HG02798 (cell line): ENCODE measurements around the gene GFOD2.

Source experiments
- ATAC-seq: cut with Tn5 transposase; IDR thresholded peaks from one replicate; pipeline ENCODE4 v1.9.1; 2021; ENCODE audit warnings: mild to moderate bottlenecking; ENCODE audit not compliant: unreplicated experiment, poor library complexity

Gene GFOD2

GRCh38 chr16:67733734-67734470 lies 14.8 kb upstream of the GFOD2 start:
- ATAC-seq, result no peak

GRCh38 chr16:67731753-67732095 lies 12.6 kb upstream of the GFOD2 start:
- no peak for ATAC-seq

DNA sequence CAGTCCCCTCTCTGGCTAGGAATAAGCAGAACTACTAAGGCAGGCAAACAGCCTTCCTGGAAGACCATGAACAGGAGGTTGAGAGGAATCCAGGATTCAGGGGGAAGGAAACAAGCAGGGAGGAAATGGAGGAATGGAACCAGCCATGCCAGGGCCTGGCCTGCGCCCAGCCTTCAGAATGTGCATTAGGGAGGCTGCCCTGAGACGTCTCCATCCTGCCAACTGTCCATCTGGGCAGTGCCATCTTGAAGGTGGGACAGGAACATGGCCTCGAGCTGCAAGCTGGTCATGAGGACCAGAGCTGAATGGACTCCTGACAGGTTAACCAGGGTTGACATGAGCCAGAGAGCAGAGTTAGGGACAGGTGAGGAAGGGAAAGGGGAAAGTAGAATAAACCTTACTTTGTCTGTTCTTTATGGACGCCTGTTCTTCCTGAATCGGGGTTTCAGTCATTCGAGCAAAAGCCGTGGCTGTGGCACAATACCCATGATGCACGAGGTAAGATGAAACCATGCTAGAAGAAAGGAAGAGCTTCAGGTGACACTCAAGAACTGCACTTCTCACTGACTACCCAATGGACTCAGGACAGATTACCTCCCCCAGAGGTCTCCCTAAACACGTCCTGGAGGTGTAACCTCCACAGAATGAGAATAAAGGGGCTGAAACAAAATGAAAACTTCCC lies 12.1 kb upstream of the GFOD2 start:
- no peak for ATAC-seq

GRCh38 chr16:67730326-67730725 lies 11.2 kb upstream of the GFOD2 start:
- ATAC-seq, result no peak

DNA sequence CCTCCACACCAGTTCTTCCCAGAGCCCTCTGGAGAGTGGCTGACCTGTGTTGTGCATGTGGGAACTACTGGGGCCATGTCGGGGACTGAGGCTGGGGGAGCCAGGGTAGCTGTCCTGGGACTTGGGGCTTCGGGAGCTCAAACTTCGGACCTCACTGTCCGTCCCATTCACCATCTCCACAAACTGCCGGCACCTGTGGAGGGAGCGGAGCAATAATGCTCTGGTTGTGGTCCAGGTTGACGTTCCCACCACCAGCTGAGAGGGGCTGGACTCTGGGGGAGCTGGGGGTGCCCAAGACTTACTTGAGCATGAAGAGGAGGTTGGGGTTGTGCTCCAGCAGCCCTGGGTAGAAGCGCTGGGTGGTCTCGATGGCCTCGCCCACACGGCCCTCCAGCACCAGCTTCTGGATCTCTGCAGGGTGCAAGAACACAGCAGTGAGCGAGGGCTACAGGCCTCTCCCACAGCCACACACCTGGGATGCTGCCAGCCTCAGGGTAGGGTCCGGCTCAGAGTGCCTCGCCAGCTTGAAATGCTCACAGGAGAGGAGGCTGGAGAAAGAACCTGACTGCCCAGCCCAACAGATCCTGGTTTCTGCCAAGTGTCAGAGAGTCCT lies 10.6 kb upstream of the GFOD2 start:
- ATAC-seq, result no peak

DNA sequence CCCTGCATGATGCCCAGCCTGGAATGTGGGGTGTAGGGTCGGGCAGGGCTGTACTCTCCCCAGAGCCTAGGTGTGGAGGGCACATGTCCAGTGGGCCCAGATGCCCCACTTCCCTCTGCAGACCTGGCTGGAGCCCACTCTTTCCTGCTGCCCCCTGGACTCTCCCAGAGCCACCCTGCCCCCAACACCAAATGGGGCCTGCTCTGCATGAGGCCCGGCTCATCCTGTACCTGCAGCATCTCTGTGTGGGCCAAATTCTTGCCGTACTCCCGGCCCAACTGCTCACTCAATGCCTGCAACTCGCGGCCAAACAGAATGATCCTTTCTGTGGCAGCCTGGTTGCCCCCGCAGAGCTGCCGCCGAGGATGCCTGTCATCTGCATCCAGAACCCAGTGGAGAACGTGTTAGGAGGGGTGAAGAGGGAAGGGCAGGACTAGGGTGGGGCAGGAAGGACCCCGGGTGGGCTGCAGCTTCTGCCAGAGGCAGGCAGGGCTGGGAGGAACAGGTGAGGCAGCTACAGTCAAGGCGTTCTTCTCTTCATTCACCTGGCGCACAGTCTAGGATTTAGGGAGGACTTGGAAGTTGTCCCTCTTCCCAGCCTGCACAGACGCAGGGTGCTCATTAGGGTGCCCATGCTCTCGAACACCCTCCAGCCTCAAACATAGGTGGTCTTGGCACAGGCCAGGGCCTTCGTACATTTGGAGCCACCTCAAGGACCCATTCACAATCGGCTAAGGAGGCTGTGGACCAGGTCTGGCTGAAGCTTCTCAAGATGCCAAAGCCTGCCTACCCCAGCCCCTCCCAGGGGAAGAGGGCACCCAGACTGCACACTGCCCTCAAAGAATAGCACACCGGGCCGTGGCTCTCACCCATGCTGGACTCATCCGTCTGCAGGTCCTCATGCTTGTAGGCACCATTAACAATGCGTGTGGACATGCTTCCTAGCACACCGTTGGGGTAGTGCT lies 8.7 kb upstream of the GFOD2 start:
- no peak for ATAC-seq

DNA sequence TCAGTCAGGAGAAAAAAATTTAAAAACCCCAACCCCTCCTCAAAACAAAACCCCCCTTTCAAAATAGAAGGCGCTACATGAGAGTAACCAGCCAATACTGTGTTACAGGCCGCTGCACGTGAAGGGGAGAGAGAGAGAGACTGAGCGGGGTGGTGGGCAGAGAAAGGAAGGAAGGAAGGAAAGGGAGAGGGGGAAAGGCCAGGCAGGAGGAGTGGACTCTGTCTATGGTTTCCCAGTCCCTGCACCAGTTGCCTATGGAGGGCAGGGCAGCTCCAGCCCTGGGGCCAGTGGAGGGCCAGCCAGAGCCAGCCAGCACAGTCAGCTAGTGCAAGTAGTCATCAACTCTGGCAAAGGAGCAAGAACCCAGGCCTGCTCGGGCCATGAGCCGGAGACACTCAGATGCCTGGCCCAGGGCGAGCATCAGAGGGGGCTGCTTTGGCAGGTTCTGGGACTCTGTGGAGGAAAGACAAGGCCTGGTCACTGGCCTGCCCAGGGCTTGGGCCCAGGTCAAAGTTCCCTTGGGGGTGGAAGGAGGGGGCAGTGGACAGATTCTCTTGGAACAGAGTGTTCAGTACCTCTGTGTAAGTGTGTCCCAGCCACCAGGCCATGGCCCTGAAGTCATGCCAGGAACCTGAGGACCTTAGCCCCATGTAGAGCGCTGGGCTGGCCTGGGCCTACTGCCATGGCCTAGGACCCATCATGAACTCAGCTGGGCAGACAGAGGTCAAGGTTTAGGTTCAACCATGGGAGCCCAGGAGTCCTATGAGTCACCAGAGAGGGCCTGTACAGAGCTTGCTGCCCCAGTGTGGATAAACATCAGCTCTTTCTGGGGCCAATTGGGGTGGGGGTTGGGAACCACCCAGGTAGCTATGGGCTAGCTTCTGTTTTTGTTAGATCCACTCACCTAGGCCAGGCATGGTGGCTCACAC lies 7.3 kb upstream of the GFOD2 start:
- no peak for ATAC-seq

DNA sequence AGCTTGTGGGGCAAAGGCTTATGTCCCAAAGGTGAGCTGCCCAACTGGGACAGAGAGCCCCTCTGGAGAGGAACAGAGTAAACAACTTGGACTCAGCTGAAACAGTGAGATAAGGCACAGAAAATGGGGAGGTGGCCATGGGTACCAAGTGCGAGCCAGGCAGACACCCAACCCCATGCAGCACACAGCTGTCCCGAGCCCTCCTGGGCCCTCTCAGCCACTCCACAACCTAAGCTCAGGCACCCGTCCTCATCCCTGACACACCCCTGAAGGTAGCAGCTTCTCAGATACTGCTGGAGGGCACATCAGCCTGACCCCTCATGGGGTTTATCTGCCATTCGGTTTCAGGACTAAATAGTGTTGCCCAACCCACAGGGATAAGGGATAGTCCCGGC lies 4.8 kb upstream of the GFOD2 start:
- no peak for ATAC-seq

GRCh38 chr16:67723151-67723910 lies 4.2 kb upstream of the GFOD2 start:
- no peak for ATAC-seq

GRCh38 chr16:67720236-67720635 lies 1.1 kb upstream of the GFOD2 start:
- no peak for ATAC-seq

GRCh38 chr16:67719778-67720144 lies 645 bp upstream of the GFOD2 start:
- peak; percentile 9 for ATAC-seq

GRCh38 chr16:67718668-67719047 lies 458 bp downstream of the GFOD2 start:
- ATAC-seq, result no peak

DNA sequence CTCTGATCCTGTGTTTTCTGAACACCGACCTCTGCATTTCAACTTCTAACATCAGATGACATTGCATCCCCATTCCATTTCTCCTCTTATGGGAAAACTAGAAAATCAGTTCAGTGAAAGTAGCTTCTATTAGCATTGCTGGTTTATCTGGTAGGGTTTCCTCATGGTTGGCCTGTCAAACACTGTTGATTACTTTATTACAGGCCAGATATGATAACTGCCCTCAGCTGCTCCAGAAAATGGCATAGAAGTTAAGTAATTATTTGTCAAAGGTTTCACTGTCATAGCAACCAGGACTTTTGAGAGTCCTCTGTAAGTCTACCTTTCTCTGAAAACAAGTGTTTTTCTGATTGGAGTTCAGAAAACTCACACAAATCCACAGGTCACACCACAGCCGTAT lies 3.0 kb downstream of the GFOD2 start:
- ATAC-seq, result no peak

- no peak for ATAC-seq
Measured at GRCh38 chr16:67714522-67714921, 4.6 kb downstream of the GFOD2 start.

- ATAC-seq, result no peak
Measured at GRCh38 chr16:67713647-67714273, 5.4 kb downstream of the GFOD2 start.

- no peak for ATAC-seq
Measured at GRCh38 chr16:67710607-67711006, 8.5 kb downstream of the GFOD2 start.

GRCh38 chr16:67709050-67709449 lies 10.1 kb downstream of the GFOD2 start:
- ATAC-seq, result no peak

GRCh38 chr16:67708368-67708771 lies 10.7 kb downstream of the GFOD2 start:
- ATAC-seq, result no peak

GRCh38 chr16:67707790-67708189 lies 11.3 kb downstream of the GFOD2 start:
- ATAC-seq, result no peak
